Measurements from ENCODE around the gene UBE2D1. TPM values are rescaled to one million over a fixed set of nuclear protein-coding genes. Genes with fewer than 3 reads are reported as not detected.

UBE2D1 gene
- total and polyA plus RNA-seq, 7 donors, result 11.5 to 21.9 (median 19.6) TPM

DNA sequence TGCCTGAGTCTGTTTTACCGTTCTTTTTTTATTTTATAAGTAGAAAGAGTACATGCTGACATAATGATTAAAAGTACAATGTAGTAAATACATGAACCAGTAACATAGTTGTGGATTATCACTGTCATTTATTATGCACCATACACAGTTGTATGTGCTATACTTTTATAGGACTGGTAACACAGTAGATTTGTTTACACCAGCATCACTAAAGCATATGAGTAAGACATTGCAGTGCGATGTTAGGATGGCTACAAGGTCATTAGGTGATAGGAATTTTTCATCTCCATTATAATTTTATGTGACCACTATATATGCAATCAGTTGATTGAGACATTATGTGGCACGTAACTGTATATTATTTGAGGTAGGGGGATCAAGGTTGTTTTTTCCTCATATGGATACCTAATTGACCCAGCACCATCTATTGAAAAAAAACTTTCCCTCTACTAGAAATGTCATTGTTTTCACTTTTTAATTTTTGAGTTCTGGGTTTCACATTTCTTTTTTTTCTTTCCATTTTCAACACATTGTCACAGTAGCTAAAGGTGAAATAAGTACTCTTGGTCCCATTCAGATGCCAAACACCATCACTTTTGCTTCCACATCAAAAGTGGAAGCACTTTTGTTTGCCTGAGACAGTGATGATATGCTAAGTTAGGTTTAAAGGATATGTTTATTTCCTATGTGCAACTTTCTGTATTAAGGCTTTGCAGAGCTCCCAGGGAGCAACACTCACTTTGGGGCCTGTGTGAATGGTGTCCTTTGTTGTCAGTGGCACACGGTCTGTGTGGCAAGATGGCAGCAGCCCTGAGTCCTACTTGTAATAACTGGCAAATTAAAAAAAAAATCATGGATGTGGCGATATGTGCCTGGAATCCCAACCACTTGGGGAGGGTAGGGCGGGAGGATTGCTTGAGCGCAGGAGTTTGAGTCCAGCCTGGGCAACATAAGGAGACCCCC, 17.1 kb downstream of the UBE2D1 start:
- no peak overlapping the region for H3K4me3 ChIP-seq
- H3K9me3 ChIP-seq, result no peaks in the 10 kb centered on the region
- intact Hi-C loops (cut with DNase I), result no loop called here
- no peaks in the 10 kb centered on the region for H3K36me3 ChIP-seq
- no peak for DNase-seq
- H3K27me3 ChIP-seq, result no peaks in the 10 kb centered on the region
- TF ChIP-seq, protein P1, sequence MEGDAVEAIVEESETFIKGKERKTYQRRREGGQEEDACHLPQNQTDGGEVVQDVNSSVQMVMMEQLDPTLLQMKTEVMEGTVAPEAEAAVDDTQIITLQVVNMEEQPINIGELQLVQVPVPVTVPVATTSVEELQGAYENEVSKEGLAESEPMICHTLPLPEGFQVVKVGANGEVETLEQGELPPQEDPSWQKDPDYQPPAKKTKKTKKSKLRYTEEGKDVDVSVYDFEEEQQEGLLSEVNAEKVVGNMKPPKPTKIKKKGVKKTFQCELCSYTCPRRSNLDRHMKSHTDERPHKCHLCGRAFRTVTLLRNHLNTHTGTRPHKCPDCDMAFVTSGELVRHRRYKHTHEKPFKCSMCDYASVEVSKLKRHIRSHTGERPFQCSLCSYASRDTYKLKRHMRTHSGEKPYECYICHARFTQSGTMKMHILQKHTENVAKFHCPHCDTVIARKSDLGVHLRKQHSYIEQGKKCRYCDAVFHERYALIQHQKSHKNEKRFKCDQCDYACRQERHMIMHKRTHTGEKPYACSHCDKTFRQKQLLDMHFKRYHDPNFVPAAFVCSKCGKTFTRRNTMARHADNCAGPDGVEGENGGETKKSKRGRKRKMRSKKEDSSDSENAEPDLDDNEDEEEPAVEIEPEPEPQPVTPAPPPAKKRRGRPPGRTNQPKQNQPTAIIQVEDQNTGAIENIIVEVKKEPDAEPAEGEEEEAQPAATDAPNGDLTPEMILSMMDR (IDR thresholded peaks at IDR 0.05), result no peak
- TF ChIP-seq EP300 (IDR thresholded peaks at IDR 0.05) (no peak), POLR2AphosphoS5 (IDR thresholded peaks at IDR 0.05) (no peak), POLR2A (IDR thresholded peaks at IDR 0.05) (no peak)
- peaks cover 0 to 38% (median 34%) of the 10 kb centered on the region in 4 donors for H3K4me1 ChIP-seq
- no peak overlapping the region for H3K27ac ChIP-seq
- WGBS, 2 donors, result 94 to 95% methylated on average over 7 of the region's 7 CpGs

- H3K27ac ChIP-seq, result no peak overlapping the region
- DNase-seq, result no peak
- no peak overlapping the region for H3K4me3 ChIP-seq
- peaks cover 0 to 34% (median 33%) of the 10 kb centered on the region in 4 donors for H3K4me1 ChIP-seq
- intact Hi-C loops (cut with DNase I), result no loop called here
- H3K9me3 ChIP-seq, result no peaks in the 10 kb centered on the region
- TF ChIP-seq, protein P1 (IDR thresholded peaks at IDR 0.05), result no peak
- TF ChIP-seq POLR2AphosphoS5 (IDR thresholded peaks at IDR 0.05) (no peak), EP300 (IDR thresholded peaks at IDR 0.05) (no peak), POLR2A (IDR thresholded peaks at IDR 0.05) (no peak)
- no peaks in the 10 kb centered on the region for H3K36me3 ChIP-seq
- H3K27me3 ChIP-seq, result no peaks in the 10 kb centered on the region
- 79 to 80% methylated on average over 2 of the region's 2 CpGs for WGBS, 2 donors
Observed at GRCh38 chr10:58352956-58353610, 18.3 kb downstream of the UBE2D1 start.

DNA sequence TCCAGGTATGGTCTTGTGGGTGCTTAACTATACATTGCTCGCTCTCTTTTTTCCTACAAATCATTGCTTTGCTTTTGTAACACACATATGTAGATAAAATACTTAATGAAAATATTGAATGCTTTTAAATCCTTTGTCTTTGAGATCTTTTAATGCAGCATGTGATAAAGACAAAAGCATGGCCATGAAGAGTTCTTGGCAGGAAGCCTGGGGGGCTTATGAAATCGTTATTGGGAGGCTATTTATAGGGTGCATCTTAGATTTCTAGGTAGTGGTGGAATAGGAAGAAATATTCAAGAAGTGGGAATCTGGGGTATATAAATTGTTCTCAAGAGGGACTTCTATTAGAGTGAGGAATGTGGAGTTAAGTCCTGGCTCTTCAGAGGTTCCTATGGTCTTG, 21.9 kb downstream of the UBE2D1 start:
- peaks cover 0 to 38% (median 24%) of the 10 kb centered on the region in 4 donors for H3K4me1 ChIP-seq
- no peaks in the 10 kb centered on the region for H3K36me3 ChIP-seq
- H3K9me3 ChIP-seq, result no peaks in the 10 kb centered on the region
- TF ChIP-seq POLR2A (IDR thresholded peaks at IDR 0.05), result no peak
- TF ChIP-seq, protein P1 (IDR thresholded peaks at IDR 0.05), result no peak
- TF ChIP-seq POLR2AphosphoS5 (IDR thresholded peaks at IDR 0.05), result no peak
- no peak for TF ChIP-seq EP300 (IDR thresholded peaks at IDR 0.05)
- no peak for DNase-seq
- no peak overlapping the region for H3K27ac ChIP-seq
- 58 to 62% methylated on average over 2 of the region's 2 CpGs for WGBS, 2 donors
- H3K27me3 ChIP-seq, result no peaks in the 10 kb centered on the region
- intact Hi-C loops (cut with DNase I), result no loop called here
- no peak overlapping the region for H3K4me3 ChIP-seq

DNA sequence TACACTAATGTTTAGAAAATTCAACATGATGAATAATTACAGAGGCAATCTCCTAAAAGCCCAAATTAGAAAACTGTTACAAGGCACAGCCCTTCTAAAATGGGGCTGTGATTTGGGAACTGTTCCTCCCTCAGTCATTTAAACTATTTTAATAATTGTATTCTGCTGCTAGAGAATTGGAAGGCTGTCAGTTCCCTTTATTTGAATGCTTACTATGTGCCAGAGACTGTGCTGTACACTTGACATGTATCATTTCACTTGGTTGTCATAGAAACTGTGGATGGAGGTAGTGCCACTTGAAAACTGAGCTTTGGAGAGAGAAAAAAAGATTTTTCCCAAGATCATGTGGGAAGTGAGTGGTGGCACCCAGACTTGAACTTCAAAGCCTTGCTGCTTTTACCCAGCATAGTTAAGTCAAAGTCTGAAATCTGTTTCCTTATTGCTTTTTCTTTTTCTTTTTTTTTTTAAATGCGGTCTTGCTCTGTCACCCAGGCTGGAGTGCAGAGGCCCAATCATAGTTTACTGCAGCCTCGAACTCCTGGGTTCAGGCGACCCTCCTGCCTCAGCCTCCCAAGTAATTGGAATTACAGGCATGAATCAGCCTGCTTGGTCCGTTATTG, 23.6 kb downstream of the UBE2D1 start:
- DNase-seq, result no peak
- TF ChIP-seq POLR2AphosphoS5 (IDR thresholded peaks at IDR 0.05), result no peak
- TF ChIP-seq EP300 (IDR thresholded peaks at IDR 0.05), result no peak
- TF ChIP-seq POLR2A (IDR thresholded peaks at IDR 0.05), result no peak
- TF ChIP-seq, protein P1 (IDR thresholded peaks at IDR 0.05), result no peak
- Histone ChIP-seq H3K4me1 (peaks cover 0 to 24% (median 8%) of the 10 kb centered on the region in 4 donors), H3K27ac (no peak overlapping the region), H3K9me3 (no peaks in the 10 kb centered on the region), H3K36me3 (peaks cover 0 to 6% (median 0%) of the 10 kb centered on the region in 4 donors), H3K4me3 (no peak overlapping the region), H3K27me3 (no peaks in the 10 kb centered on the region)
- intact Hi-C loops (cut with DNase I), result no loop called here
- 23 to 75% methylated on average over 4 of the region's 4 CpGs for WGBS, 2 donors

All from sigmoid colon (tissue), 7 donors.